H9 (cell line): ENCODE results near the gene MRPL21. TPM values are rescaled to one million over a fixed set of nuclear protein-coding genes. Genes with fewer than 3 reads are reported as not detected.

Experiments
- DNase-seq: peaks from one replicate; pipeline ENCODE4 v3.0.0-alpha.2; 2017
- H2AFZ ChIP-seq: one replicate; pipeline ENCODE4 v1.6.1; 2013; ENCODE audit warnings: mild to moderate bottlenecking, low read length, control low read depth, moderate library complexity
- H2AK5ac ChIP-seq: 2 replicates; pipeline ENCODE4 v1.6.1; 2013; ENCODE audit warnings: low read length, control low read depth, mixed read lengths; ENCODE audit not compliant: insufficient read length
- H2BK120ac ChIP-seq: one replicate; pipeline ENCODE4 v1.6.1; 2013; ENCODE audit warnings: low read depth, mild to moderate bottlenecking, low read length, control low read depth, inconsistent platforms; ENCODE audit not compliant: poor library complexity, severe bottlenecking
- H2BK12ac ChIP-seq: 2 replicates; pipeline ENCODE4 v1.6.1; 2013; ENCODE audit warnings: low read length, control low read depth, mixed read lengths, low read depth; ENCODE audit not compliant: insufficient read length
- H2BK15ac ChIP-seq: 2 replicates; pipeline ENCODE4 v1.6.1; 2013; ENCODE audit warnings: low read depth, low read length, control low read depth
- H2BK20ac ChIP-seq: one replicate; pipeline ENCODE4 v1.6.1; 2013; ENCODE audit warnings: low read depth, mild to moderate bottlenecking, low read length, control low read depth, inconsistent platforms; ENCODE audit not compliant: poor library complexity, severe bottlenecking
- H2BK5ac ChIP-seq: 2 replicates; pipeline ENCODE4 v1.6.1; 2013; ENCODE audit warnings: low read length, control low read depth, mixed read lengths; ENCODE audit not compliant: insufficient read length
- H3K14ac ChIP-seq: 2 replicates; pipeline ENCODE4 v1.6.1; 2013; ENCODE audit warnings: low read length, control low read depth; ENCODE audit not compliant: insufficient read depth
- H3K18ac ChIP-seq: 2 replicates; pipeline ENCODE4 v1.6.1; 2013; ENCODE audit warnings: low read depth, mild to moderate bottlenecking, mixed read lengths, low read length, control low read depth; ENCODE audit not compliant: insufficient read length
- H3K23ac ChIP-seq: 2 replicates; pipeline ENCODE4 v1.6.1; 2013; ENCODE audit warnings: low read length, control low read depth, mixed read lengths, low read depth; ENCODE audit not compliant: insufficient read length
- H3K23me2 ChIP-seq: 2 replicates; pipeline ENCODE4 v1.6.1; 2013; ENCODE audit warnings: low read depth, mild to moderate bottlenecking, mixed read lengths, low read length, control low read depth; ENCODE audit not compliant: insufficient read length, poor library complexity, severe bottlenecking
- H3K27ac ChIP-seq: 2 replicates; pipeline ENCODE4 v1.5.1; 2013; ENCODE audit warnings: low read length, control low read depth, mixed read lengths, low read depth; ENCODE audit not compliant: insufficient read length
- H3K27me3 ChIP-seq: 2 replicates; pipeline ENCODE4 v1.6.1; 2013; ENCODE audit warnings: low read length, control low read depth, inconsistent platforms; ENCODE audit not compliant: insufficient read depth
- H3K4ac ChIP-seq: 2 replicates; pipeline ENCODE4 v1.6.1; 2013; ENCODE audit warnings: low read depth, mild to moderate bottlenecking, control low read depth, inconsistent platforms, low read length, moderate library complexity
- H3K4me1 ChIP-seq: 2 replicates; pipeline ENCODE4 v1.6.1; 2013; ENCODE audit warnings: low read length, control low read depth, inconsistent platforms; ENCODE audit not compliant: insufficient read depth
- H3K4me2 ChIP-seq: 2 replicates; pipeline ENCODE4 v1.6.1; 2013; ENCODE audit warnings: low read length, control low read depth, mixed read lengths; ENCODE audit not compliant: insufficient read length, insufficient read depth
- H3K56ac ChIP-seq: 2 replicates; pipeline ENCODE4 v1.6.1; 2013; ENCODE audit warnings: low read depth, mild to moderate bottlenecking, mixed read lengths, low read length, control low read depth; ENCODE audit not compliant: insufficient read length
- H3K79me1 ChIP-seq: 2 replicates; pipeline ENCODE4 v1.6.1; 2013; ENCODE audit warnings: low read depth, mild to moderate bottlenecking, moderate library complexity, low read length, control low read depth, inconsistent platforms; ENCODE audit not compliant: insufficient read depth, poor library complexity, severe bottlenecking
- H3K79me2 ChIP-seq: 2 replicates; pipeline ENCODE4 v1.6.1; 2013; ENCODE audit warnings: low read length, control low read depth, inconsistent platforms; ENCODE audit not compliant: insufficient read depth
- H3K9ac ChIP-seq: 2 replicates; pipeline ENCODE4 v1.6.1; 2013; ENCODE audit warnings: low read length, control low read depth, mixed read lengths; ENCODE audit not compliant: insufficient read length; ENCODE audit errors: extremely low read depth
- H3K9me3 ChIP-seq: one replicate; pipeline ENCODE4 v1.6.1; 2013; ENCODE audit warnings: low read depth, low read length, inconsistent platforms; ENCODE audit not compliant: control insufficient read depth
- H3T11ph ChIP-seq: one replicate; pipeline ENCODE4 v1.6.1; 2013; ENCODE audit warnings: mild to moderate bottlenecking, low read length, control low read depth, inconsistent platforms
- H4K20me1 ChIP-seq: one replicate; pipeline ENCODE4 v1.6.1; 2013; ENCODE audit not compliant: control insufficient read depth, insufficient read length, insufficient read depth
- H4K5ac ChIP-seq: 2 replicates; pipeline ENCODE4 v1.6.1; 2013; ENCODE audit warnings: low read depth, mild to moderate bottlenecking, mixed read lengths, low read length, control low read depth; ENCODE audit not compliant: insufficient read length
- H4K8ac ChIP-seq: replicated peaks from 2 replicates; pipeline ENCODE4 v1.6.1; 2013; ENCODE audit warnings: low read length, control low read depth, mixed read lengths, low read depth; ENCODE audit not compliant: insufficient read length
- H4K91ac ChIP-seq: 2 replicates; pipeline ENCODE4 v1.6.1; 2013; ENCODE audit warnings: low read depth, mild to moderate bottlenecking, moderate library complexity, mixed read lengths, low read length, control low read depth; ENCODE audit not compliant: insufficient read length
- H3K27ac Mint-ChIP-seq, 3 experiments: 2 replicates in 2 of 3; 3 replicates in 1 of 3; pipeline ENCODE4 v1.8.0; 2020 to 2021; ENCODE audit warnings: mixed read lengths in 3 of 3, mild to moderate bottlenecking in 1 of 3, moderate library complexity in 1 of 3
- H3K27me3 Mint-ChIP-seq: 2 replicates; pipeline ENCODE4 v1.8.0; 2021; ENCODE audit warnings: low read depth, mild to moderate bottlenecking, moderate library complexity, mixed read lengths
- H3K36me3 Mint-ChIP-seq, 3 experiments: 2 replicates in 2 of 3; 3 replicates in 1 of 3; pipeline ENCODE4 v1.8.0; 2020 to 2021; ENCODE audit warnings: low read depth in 3 of 3, mixed read lengths in 3 of 3; ENCODE audit not compliant: insufficient read depth in 1 of 3
- H3K4me1 Mint-ChIP-seq, 2 experiments: 2 replicates each; pipeline ENCODE4 v1.8.0; 2020; ENCODE audit warnings: mixed read lengths in 2 of 2
- H3K4me3 Mint-ChIP-seq, 2 experiments: 2 replicates in 1 of 2; 3 replicates in 1 of 2; pipeline ENCODE4 v1.8.0; 2020 to 2021; ENCODE audit warnings: mild to moderate bottlenecking in 2 of 2, mixed read lengths in 2 of 2, moderate library complexity in 1 of 2
- H3K9me3 Mint-ChIP-seq, 2 experiments: 2 replicates in 1 of 2; 3 replicates in 1 of 2; pipeline ENCODE4 v1.8.0; 2020; ENCODE audit warnings: mild to moderate bottlenecking in 2 of 2, mixed read lengths in 2 of 2, moderate library complexity in 1 of 2
- CTCF ChIP-seq: fragments of 200-600 bp; sonication (generic); conservative IDR thresholded peaks from 3 replicates; pipeline ENCODE4 v1.8.0; 2021; ENCODE audit warnings: antibody characterized with exemption, mild to moderate bottlenecking
- WGBS: extraction: QIAGEN DNeasy Blood & Tissue Kit; methylation state at CpG from one replicate; pipeline ENCODE4 v1.1.7; 2013; ENCODE audit warnings: missing lambda C conversion rate, low lambda C conversion rate, mixed read lengths; ENCODE audit not compliant: insufficient read length; ENCODE audit errors: extremely low coverage; 5-methylcytosine and 5-hydroxymethylcytosine counted together
- total RNA-seq: library from RNA; stranded (reverse); gene quantifications from 2 replicates; pipeline ENCODE4 v1.2.1, GENCODE V29; 2021

The MRPL21 gene
- total RNA-seq, 1 experiment from 2014 or later = 91.5 TPM

GRCh38 chr11:68892576-68892975 is 11.1 kb downstream of the MRPL21 start:
- Histone ChIP-seq H3K18ac (no peak overlapping the region), H3K9me3 (no peaks in the 10 kb centered on the region), H4K5ac (no peak overlapping the region), H3K4me1 (no peaks in the 10 kb centered on the region), H2BK15ac (no peak overlapping the region), H3K14ac (no peak overlapping the region), H3K23me2 (no peaks in the 10 kb centered on the region), H3T11ph (no peak overlapping the region), H4K20me1 (no peaks in the 10 kb centered on the region), H3K4ac (no peak overlapping the region), H2BK5ac (no peak overlapping the region), H3K27me3 (no peaks in the 10 kb centered on the region), H3K27ac (no peak overlapping the region), H3K56ac (no peak overlapping the region), H3K23ac (no peak overlapping the region), H2BK20ac (no peak overlapping the region), H2AK5ac (no peak overlapping the region), H3K79me1 (no peaks in the 10 kb centered on the region), H3K79me2 (no peaks in the 10 kb centered on the region), H4K91ac (no peak overlapping the region), H3K4me2 (no peak overlapping the region), H2AFZ (no peak overlapping the region), H2BK12ac (no peak overlapping the region), H4K8ac (no peak overlapping the region), H2BK120ac (no peak overlapping the region), H3K9ac (no peak overlapping the region)
- Mint-ChIP-seq H3K4me1 (peaks cover 5 to 11% of the 10 kb centered on the region in 2 experiments; a peak in 3 of 4 replicates), H3K27ac (no peak overlapping the region), H3K27me3 (no peaks in the 10 kb centered on the region), H3K9me3 (no peaks in the 10 kb centered on the region), H3K4me3 (no peak overlapping the region), H3K36me3 (peaks cover 29 to 56% (median 43%) of the 10 kb centered on the region in 3 experiments)
- no CpG with 5 or more reads among the region's 20 CpGs for WGBS
- TF ChIP-seq CTCF = no peak
- no peak for DNase-seq
